ENCODE results near the gene PCSK2.
A peak's percentile ranks its signal among the peaks of the same experiment; 100 is the strongest.

The PCSK2 gene

GRCh38 chr20:17531665-17532025 is 304.8 kb downstream of the PCSK2 start:
- Histone ChIP-seq H3K27ac (ENCODE audit: low read length) (no peak overlapping the region), H3K9me2 (replicated peaks; ENCODE audit: insufficient read depth, low read length) (no peaks in the 10 kb centered on the region), H2AFZ (ENCODE audit: low read length) (peak overlapping the region; percentile 69)

GRCh38 chr20:17533396-17533795 is 306.6 kb downstream of the PCSK2 start:
- no peak overlapping the region for H3K4me2 ChIP-seq (ENCODE audit: low read depth, low read length)
- H3F3A ChIP-seq (ENCODE audit: insufficient read depth, low read length) = no peaks in the 10 kb centered on the region
- H2AFZ ChIP-seq (ENCODE audit: low read length) = no peak overlapping the region
- peaks cover 4% of the 10 kb centered on the region; the same call in 1 of the 2 replicates for H3K27me3 ChIP-seq (replicated peaks; ENCODE audit: insufficient read depth, low read length)
- no peaks in the 10 kb centered on the region for H3K79me2 ChIP-seq (ENCODE audit: low read length)
- H3K9ac ChIP-seq (ENCODE audit: low read length) = no peak overlapping the region
- no peak for TF ChIP-seq EZH2phosphoT487 (IDR thresholded peaks at IDR 0.05; ENCODE audit: low read length)
- TF ChIP-seq CTCF (IDR thresholded peaks at IDR 0.05; ENCODE audit: low read length) = no peak
- TF ChIP-seq EZH2 (optimal IDR thresholded peaks at IDR 0.05; ENCODE audit: low read depth, low read length) = no peak
- H3K9me3 ChIP-seq (replicated peaks; ENCODE audit: insufficient read depth, low read length) = no peaks in the 10 kb centered on the region
- H4K20me1 ChIP-seq (ENCODE audit: insufficient read depth, low read length) = no peaks in the 10 kb centered on the region
- no peak overlapping the region for H3K27ac ChIP-seq (ENCODE audit: low read length)
- peak; percentile 34 for DNase-seq
- no peaks in the 10 kb centered on the region for H3K4me1 ChIP-seq (ENCODE audit: low read length)
- no peaks in the 10 kb centered on the region for H3K9me2 ChIP-seq (replicated peaks; ENCODE audit: insufficient read depth, low read length)
- H3K4me3 ChIP-seq (ENCODE audit: low read length) = no peak overlapping the region
- no peaks in the 10 kb centered on the region for H3K36me3 ChIP-seq (replicated peaks; ENCODE audit: insufficient read depth, low read length)

More at GRCh38 chr20:17531665-17532025, 304.8 kb downstream of the PCSK2 start:
- Histone ChIP-seq H3K27me3 (replicated peaks; ENCODE audit: insufficient read depth, low read length) (peaks cover 4% of the 10 kb centered on the region; the same call in 1 of the 2 replicates), H3K36me3 (replicated peaks; ENCODE audit: insufficient read depth, low read length) (no peaks in the 10 kb centered on the region), H4K20me1 (ENCODE audit: insufficient read depth, low read length) (no peaks in the 10 kb centered on the region), H3F3A (ENCODE audit: insufficient read depth, low read length) (no peaks in the 10 kb centered on the region), H3K4me1 (ENCODE audit: low read length) (no peaks in the 10 kb centered on the region), H3K9ac (ENCODE audit: low read length) (peak overlapping the region; percentile 21; the same call in 1 of the 2 replicates), H3K4me2 (ENCODE audit: low read depth, low read length) (peak overlapping the region; percentile 66; the same call in 1 of the 2 replicates), H3K4me3 (ENCODE audit: low read length) (peak overlapping the region; percentile 49; the same call in 1 of the 2 replicates), H3K79me2 (ENCODE audit: low read length) (no peaks in the 10 kb centered on the region), H3K9me3 (replicated peaks; ENCODE audit: insufficient read depth, low read length) (no peaks in the 10 kb centered on the region)
- DNase-seq = no peak
- TF ChIP-seq CTCF (IDR thresholded peaks at IDR 0.05; ENCODE audit: low read length) = no peak
- no peak for TF ChIP-seq EZH2phosphoT487 (IDR thresholded peaks at IDR 0.05; ENCODE audit: low read length)
- TF ChIP-seq EZH2 (optimal IDR thresholded peaks at IDR 0.05; ENCODE audit: low read depth, low read length) = no peak

- no peak for DNase-seq
- TF ChIP-seq EZH2phosphoT487 (IDR thresholded peaks at IDR 0.05; ENCODE audit: low read length) (no peak), EZH2 (optimal IDR thresholded peaks at IDR 0.05; ENCODE audit: low read depth, low read length) (no peak), CTCF (IDR thresholded peaks at IDR 0.05; ENCODE audit: low read length) (no peak)
- H3K27ac ChIP-seq (ENCODE audit: low read length) = no peak overlapping the region
- no peak overlapping the region for H3K9ac ChIP-seq (ENCODE audit: low read length)
- H3K79me2 ChIP-seq (ENCODE audit: low read length) = no peaks in the 10 kb centered on the region
- H3K9me3 ChIP-seq (replicated peaks; ENCODE audit: insufficient read depth, low read length) = no peaks in the 10 kb centered on the region
- H3K27me3 ChIP-seq (replicated peaks; ENCODE audit: insufficient read depth, low read length) = peaks cover 4% of the 10 kb centered on the region; the same call in 1 of the 2 replicates
- no peaks in the 10 kb centered on the region for H3K9me2 ChIP-seq (replicated peaks; ENCODE audit: insufficient read depth, low read length)
- no peak overlapping the region for H3K4me2 ChIP-seq (ENCODE audit: low read depth, low read length)
- H3K36me3 ChIP-seq (replicated peaks; ENCODE audit: insufficient read depth, low read length) = no peaks in the 10 kb centered on the region
- no peaks in the 10 kb centered on the region for H3F3A ChIP-seq (ENCODE audit: insufficient read depth, low read length)
- H3K4me1 ChIP-seq (ENCODE audit: low read length) = no peaks in the 10 kb centered on the region
- H4K20me1 ChIP-seq (ENCODE audit: insufficient read depth, low read length) = no peaks in the 10 kb centered on the region
- H3K4me3 ChIP-seq (ENCODE audit: low read length) = no peak overlapping the region
- no peak overlapping the region for H2AFZ ChIP-seq (ENCODE audit: low read length)
These were observed 307.2 kb downstream of the PCSK2 start for GRCh38 chr20:17534077-17534476.
